Urothelium cell line (cell line): Measurements from ENCODE around the gene RNF44.

ENCODE experiments used
- DNase-seq: peaks from one replicate; pipeline ENCODE4 v3.0.0; 2011; ENCODE audit warnings: low spot score, mixed read lengths
- FAIRE-seq: peaks from 2 replicates; lab custom pipeline; 2011; peaks lifted over from hg19 to GRCh38; lab: Jason Lieb, UNC

The RNF44 gene

DNA sequence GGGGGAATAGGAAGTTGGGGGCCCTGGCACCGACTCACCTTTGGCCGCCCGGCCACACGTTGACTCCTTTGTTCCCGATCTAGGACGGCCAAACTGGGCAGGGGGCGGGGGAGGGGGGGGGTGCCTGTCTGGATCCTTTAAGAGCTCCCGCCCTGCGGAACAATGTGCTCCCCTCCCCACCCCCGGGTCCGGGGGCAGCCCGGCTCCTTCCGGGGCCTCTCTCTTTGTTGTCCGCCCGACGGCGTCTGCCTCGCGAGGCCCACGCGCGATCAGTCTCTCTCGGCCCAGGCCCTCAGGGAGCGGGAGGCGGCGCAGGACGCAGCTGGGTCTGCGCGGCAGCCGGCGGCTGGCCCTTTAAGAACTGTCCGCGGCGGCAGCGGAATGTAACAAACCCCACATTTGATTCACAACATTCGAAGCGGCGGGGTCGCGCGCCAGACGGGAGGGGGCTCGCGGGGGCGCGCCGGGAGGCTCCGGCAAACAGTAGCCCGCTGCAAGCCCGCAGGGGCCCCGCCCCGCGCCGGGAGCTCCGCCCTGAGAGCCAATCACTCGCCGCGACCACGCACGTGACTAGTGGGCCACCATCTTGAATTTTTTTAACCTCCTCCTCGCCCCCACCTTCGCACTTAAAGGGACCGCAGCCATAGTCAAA lies at the start of gene RNF44:
RNF44 (minus strand) TSS at position 501 of the 652 bp plus-strand sequence. CDS start 4,930 bp downstream, outside the sequence.
- no peak for FAIRE-seq

DNA sequence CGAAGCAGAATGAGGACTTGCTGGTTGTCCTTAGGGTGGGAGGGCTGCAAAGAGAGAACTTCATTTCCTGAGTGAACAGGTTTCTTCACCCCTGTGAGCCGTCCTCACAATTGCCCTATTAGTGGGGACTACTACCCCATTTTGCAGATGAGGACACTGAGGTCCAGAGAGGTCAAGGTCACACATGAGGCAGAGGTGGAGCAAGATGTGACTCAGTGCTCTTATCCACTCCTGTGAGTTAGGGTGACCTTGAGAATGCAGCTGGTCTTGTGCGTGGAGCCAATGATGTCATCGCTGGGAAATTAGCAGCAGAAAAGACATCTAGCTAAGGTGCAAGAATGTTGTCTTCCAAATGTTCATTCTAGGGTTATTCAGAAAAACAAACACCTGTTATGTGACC lies 45.9 kb upstream of the RNF44 start:
- DNase-seq (no peak), FAIRE-seq (peak; percentile 53)

More for the DNA sequence above, at the start of gene RNF44:
- peak; percentile 97 for DNase-seq

DNA sequence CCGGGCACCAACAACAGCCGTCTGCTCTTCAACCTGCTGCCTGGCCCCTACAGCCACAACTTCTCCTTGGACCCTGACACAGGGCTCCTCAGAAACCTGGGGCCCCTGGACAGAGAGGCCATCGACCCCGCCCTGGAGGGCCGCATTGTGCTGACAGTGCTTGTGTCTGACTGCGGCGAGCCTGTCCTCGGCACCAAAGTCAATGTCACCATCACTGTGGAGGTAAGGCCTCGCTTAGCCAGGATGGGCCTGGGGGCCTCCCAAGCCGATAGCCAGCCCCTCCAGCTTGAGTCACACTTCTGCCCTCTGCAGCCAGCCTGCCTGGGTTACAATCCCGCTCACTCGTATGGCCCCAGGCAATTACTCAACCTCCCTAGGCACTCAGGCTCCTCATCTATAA lies 44.2 kb upstream of the RNF44 start:
- FAIRE-seq: no peak
- no peak for DNase-seq

DNA sequence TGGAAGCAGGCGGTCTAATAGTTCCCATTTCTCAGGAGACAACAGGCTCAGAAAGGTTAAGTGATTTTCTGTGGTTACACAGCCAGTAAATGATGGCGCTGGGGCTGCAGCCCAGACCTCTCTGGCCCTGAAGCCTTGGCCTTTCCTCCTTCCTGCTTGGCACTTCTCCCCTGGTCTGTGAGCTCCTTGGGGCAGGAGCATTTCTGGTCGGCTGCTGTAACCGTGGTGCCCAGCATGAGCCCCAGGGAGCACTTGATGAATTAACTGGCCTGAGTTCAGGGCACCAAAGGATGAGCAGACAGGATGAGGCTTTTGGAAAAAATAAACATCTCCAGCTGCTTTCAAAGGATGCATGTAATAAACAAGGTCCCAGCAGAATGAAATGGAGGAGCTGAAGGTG lies 42.1 kb upstream of the RNF44 start:
- FAIRE-seq: no peak
- DNase-seq: no peak

- FAIRE-seq (peak; percentile 84), DNase-seq (peak; percentile 80)
Measured at GRCh38 chr5:176578391-176578808, 41.2 kb upstream of the RNF44 start.

GRCh38 chr5:176577312-176578176 lies 40.3 kb upstream of the RNF44 start:
- no peak for FAIRE-seq
- DNase-seq: no peak

DNA sequence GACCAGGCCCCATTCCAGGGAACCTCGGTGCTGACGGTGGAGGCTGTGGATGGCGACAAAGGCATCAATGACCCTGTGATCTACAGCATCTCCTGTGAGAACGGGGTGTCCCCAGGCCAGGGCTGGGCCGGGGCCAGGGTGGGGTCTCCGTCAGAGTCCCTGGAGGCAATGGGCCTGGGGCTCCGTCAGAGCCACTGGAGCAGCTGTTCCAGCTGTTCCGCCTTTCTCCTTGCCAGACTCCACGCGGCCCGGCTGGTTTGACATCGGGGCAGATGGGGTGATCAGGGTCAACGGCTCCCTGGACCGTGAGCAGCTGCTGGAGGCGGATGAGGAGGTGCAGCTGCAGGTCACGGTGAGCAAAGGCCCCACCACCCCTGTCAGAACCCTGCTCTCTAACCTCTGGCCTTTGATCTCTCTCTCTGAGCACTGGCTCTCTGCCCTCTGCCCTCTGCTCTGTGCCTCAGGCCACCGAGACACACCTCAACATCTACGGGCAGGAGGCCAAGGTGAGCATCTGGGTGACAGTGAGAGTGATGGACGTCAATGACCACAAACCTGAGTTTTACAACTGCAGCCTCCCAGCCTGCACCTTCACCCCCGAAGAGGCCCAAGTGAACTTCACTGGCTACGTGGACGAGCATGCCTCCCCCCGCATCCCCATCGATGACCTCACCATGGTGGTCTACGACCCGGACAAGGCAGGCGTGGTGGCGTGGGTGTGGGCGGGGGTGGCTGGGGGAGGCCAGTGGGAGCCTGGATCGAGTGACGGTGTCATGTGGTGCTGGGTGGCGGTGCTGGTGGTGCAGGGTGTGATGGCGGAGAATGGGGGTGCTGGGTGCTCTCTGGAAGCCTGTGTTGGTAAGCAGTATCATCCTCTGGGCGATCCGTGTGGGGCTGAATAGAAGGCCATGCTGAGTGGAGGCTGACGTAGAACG lies 38.6 kb upstream of the RNF44 start:
- DNase-seq (no peak), FAIRE-seq (no peak)

DNA sequence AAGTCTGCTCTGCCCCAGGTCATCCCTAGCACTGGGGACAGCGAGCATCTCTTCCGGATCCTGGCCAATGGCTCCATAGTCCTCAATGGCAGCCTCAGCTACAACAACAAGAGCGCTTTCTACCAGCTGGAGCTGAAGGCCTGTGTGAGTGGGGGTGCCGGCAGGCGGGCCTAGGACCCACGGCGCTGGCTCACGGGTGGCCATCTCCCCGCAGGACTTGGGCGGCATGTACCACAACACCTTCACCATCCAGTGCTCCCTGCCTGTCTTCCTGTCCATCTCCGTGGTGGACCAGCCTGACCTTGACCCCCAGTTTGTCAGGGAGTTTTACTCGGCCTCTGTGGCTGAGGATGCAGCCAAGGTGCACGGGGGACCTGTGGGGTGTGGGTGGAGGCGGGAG lies 37.9 kb upstream of the RNF44 start:
- FAIRE-seq (no peak), DNase-seq (no peak)

- DNase-seq (no peak), FAIRE-seq (no peak)
Measured at GRCh38 chr5:176574297-176574591, 37.0 kb upstream of the RNF44 start.

- DNase-seq (peak; percentile 61), FAIRE-seq (peak; percentile 88)
Measured at GRCh38 chr5:176573564-176574296, 36.5 kb upstream of the RNF44 start.

DNA sequence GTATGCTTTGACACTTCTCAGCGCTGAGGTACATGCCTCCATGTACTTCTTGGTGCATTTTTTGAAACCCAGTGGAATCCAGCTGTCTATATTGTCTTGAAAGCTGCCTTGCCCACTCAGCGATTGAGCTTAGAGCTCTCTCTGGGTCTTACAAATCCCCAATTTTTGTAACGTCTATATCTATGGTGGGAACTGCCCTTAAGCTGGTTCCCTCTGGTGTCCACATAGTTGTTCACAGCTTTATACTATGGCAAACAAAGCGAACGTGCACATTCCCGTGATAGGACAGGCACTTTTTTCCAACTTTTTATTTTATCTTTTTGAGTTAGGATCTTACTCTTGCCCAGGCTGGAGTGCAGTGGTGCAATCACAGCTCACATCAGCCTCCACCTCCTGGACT lies 32.8 kb upstream of the RNF44 start:
- DNase-seq: no peak
- no peak for FAIRE-seq

GRCh38 chr5:176568657-176569056 lies 31.5 kb upstream of the RNF44 start:
- no peak for FAIRE-seq
- no peak for DNase-seq

DNA sequence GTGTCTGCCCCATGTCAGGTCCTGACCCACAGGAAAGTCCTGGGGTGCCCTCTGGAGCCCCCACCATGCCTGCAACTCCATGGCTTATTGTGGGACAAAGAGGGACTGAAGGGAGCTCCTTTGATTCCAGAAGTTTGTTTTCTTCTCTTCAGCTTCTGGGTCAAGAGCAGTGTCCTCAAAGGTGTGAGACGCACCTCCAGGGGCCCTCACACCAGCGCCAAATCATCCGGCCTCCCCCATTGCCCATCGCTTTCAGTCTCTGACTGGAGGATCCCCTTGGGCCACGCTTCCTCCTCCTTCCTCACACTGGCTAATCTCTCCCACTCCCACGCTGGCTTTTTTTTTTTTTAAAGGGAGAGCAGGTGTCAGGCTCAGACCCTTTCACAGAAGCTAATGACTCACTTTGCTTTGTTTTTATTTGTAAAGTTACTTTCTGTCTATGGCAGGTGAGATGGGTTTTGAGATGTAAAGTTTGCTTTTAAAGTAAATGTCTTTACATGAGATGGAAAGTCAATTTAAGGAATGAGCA lies 28.6 kb upstream of the RNF44 start:
- DNase-seq (no peak), FAIRE-seq (no peak)

DNA sequence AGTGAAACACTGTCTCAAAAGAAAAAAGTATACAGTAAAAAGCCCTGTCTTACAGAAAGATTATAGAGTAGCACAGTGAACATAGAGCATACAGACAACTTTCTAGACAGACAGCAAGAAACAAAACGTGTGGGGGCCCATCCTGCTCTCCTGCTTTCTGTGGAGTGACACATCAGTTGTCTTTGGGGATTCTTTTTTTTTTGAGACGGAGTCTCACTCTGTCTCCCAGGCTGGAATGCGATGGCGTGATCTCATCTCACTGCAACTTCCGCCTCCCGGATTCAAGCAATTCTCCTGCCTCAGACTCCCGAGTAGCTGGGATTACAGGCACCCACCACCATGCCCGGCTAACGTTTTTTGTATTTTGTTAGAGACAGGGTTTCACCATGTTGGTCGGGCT lies 26.8 kb upstream of the RNF44 start:
- DNase-seq: peak; percentile 36
- FAIRE-seq: no peak

- FAIRE-seq (no peak), DNase-seq (no peak)
Measured at GRCh38 chr5:176562189-176562588, 25.0 kb upstream of the RNF44 start.

GRCh38 chr5:176561259-176561658 lies 24.1 kb upstream of the RNF44 start:
- no peak for DNase-seq
- no peak for FAIRE-seq

DNA sequence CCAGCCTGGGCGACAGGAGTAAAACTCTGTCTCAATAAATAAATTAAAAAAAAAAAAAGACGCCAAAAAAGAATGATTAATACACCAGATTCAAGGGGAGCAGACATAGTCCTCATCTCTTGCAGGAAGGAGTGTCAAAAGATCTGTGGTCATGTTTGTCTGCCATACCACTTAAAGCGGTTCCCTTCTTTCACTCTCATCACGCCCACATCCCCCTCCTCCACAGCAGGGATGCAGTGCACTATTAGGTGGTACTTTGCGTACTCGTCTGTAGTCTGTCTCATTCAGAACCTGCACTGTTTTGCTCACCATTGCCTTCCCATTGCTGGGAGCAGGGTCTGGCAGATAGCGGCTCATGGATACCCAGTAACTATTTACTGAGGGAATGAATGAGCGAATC lies 23.2 kb upstream of the RNF44 start:
- DNase-seq: no peak
- peak; percentile 27 for FAIRE-seq

GRCh38 chr5:176559683-176560082 lies 22.5 kb upstream of the RNF44 start:
- peak; percentile 30 for FAIRE-seq
- no peak for DNase-seq

GRCh38 chr5:176557846-176558245 lies 20.6 kb upstream of the RNF44 start:
- FAIRE-seq: no peak

More at GRCh38 chr5:176557846-176558245, 20.6 kb upstream of the RNF44 start:
- no peak for DNase-seq
